Activated gamma-delta T cell (primary cell): ENCODE data around the gene SLC44A3.
"Not testable (repeated sequence)": the region's sequence is repeated elsewhere in the genome, so short reads cannot be mapped to it uniquely, and the experiment has no call there.

Experiments used
- DNase-seq: peaks from one replicate; lab custom pipeline; 2025; lab: John Stamatoyannopoulos, UW

Gene SLC44A3

GRCh38 chr1:94836891-94837290 is 16.7 kb downstream of the SLC44A3 start:
- no peak for DNase-seq

- DNase-seq, result not testable (repeated sequence)
These were observed 20.2 kb downstream of the SLC44A3 start for GRCh38 chr1:94840381-94840780.

GRCh38 chr1:94840808-94841207 is 20.7 kb downstream of the SLC44A3 start:
- DNase-seq, result no peak

- DNase-seq, result no peak
These were observed 23.3 kb downstream of the SLC44A3 start for GRCh38 chr1:94843430-94843829.

DNA sequence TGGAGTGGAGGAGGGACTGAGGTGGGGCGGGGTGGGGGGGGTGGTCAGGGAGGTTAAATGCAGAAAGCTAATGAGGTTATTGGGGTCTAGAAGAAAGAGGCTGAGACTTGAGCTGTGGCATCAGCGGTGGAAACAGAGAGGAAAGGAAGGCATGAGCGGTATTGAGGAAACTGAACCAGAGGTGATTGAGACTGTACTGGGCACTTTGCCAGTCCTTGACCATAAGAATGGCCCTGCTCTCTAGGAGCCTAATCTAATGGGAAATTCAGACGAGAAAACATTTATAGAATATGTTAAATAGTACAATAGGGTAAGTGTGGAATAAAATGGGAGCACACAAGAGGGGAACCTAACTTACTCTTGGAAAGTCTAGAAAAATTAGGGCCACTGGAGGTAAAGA is 23.7 kb downstream of the SLC44A3 start:
- no peak for DNase-seq

DNA sequence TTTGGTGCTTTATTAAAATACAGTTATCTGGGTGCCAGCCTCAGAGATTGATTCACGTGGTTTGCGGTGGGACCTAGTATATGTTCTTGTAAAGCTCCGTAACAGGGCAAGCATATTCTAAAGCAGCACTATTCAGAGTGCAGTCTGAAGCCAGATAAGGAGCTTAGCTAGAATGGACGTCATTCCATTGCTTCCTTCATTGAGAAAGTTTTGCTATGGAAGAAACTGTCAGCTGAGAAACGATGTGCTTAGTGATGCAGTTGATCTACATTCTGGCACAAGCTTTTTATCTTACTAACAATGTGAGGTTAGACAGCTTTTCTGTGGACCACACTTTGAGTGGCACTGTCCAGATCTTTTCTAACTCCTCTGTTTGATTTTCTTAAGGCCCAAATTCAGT is 26.2 kb downstream of the SLC44A3 start:
- DNase-seq, result no peak

DNA sequence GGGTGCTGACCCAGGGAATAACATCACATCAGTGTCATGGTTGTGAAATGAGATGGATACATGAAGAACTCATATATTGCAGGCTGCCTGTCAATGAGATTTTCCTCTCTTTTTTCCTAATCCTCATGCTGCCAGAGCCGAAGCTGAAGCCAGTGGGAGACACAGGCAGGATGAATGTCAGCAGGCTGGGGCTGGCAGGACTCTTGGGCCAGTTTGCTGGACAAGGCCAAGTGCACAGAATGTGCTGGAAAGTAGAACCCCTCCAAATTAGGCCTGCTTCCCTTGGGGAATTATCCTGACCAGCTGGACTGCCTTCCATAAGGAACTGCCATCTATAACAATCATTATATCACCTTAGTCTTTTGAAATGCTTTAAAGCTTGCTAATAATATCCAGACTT is 31.4 kb downstream of the SLC44A3 start:
- DNase-seq, result no peak

DNA sequence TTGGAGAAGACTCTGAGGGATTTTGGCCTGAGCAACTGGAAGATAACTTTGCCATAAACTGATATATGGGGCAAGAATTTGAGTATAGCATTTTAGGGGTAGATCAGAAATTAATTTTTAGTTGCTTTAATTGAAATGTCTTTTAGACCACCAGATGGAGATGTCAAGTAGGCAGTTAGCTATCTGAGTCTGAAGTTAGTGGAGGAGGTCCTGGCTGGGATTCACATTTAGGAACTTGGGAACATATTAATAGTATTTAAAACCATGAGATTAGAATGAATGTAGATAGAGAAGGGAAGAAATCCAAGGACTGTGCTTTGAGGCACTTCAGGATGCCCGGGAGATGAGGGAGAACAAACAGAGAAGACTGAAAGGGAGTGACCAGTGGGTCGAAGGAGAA is 32.6 kb downstream of the SLC44A3 start:
- no peak for DNase-seq

DNA sequence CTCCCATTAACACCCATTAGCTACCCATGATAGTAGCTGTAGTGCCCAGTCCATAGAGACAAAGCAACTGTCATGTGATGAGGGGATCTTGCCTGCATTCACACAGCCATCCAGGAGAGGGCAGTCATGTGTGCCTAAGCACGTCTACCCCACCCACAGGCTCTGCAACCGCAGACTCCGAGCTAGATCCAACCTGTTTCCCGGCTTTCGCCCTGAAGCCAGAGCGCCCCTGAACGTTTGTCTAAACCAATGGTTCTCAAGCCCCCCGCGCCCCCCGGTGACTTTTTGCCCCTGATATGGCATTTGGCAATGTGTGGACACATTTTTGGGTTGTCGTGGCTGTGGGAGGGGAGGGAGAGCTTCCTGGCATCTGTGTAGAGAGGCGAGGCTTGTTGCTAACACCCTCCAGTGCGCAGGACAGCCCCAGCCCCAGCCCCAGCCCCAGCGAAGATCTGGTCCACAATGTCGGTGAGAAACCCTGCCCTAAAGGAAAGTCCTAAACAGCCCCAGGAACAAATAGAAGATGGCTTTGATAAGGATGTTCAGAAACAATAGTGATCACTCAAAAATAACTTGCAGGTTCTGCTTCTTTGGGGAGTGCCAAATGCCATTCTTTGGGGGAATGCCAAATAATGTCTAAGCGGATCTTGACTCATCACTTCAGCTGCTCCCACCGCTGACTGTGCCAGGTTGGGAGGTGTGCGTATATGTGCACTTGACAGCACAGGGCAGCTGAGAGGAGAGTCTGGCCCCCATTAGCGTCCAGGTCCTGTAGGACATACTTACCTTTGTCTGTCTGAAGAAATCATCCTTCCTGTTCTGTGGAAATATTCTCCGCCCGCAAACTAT is 34.5 kb downstream of the SLC44A3 start:
- no peak for DNase-seq

GRCh38 chr1:94855307-94855700 is 35.1 kb downstream of the SLC44A3 start:
- no peak for DNase-seq

DNA sequence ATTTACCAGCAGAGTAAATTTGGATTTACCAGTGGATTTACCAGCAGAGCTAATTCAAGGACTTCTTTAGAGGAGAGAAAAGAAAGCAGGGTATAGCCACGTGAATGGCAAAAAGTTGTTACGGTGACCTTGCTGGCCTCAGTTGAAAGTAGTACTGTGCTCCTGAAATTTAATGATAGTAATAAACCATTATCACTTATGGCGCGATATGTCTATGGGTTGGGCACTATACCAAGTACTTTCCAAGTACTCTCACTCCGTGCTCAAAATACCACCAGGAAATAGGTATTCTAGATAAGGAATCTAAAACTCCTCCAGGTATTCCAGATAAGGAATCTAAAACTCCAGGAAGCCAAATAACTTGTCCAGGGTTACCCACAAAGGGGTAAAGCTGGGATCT is 35.8 kb downstream of the SLC44A3 start:
- DNase-seq, result no peak

DNA sequence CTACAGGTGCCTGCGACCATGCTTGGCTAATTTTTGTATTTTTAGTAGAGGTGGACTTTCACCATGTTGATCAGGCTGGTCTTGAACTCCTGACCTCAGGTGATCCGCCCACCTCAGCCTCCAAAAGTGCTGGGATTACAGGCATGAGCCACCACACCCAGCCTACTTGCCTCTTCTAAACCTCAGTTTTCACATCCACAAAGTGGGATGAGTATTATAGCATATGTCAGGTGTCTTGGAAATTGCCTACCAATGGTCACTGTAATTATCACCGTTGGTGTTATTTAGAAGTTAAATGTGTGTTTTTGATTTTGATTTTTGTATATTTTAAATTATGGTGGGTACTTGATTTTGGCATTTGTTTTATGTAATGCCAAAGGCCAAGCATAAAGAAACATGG is 36.7 kb downstream of the SLC44A3 start:
- DNase-seq, result no peak

- DNase-seq, result no peak
These were observed 38.1 kb downstream of the SLC44A3 start for GRCh38 chr1:94858276-94858675.

DNA sequence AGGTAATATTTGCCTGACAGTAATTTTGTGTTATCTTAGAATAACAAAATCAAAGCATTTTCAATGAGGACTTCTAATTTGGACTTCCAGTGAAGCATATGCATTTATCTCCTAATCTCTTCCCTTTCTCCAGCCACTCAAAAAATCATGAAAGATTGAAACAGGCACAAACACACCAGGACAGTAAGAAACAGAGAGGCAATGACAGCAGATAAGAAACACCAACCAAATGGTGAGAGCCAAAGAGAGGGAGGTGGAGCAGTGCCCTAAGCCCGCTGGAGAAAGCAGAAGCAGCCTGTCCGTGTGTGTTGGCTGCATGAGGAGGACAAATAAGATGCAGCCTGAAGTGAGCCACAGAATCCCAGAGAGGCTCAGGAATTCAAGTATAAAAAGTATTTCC is 39.0 kb downstream of the SLC44A3 start:
- no peak for DNase-seq

- no peak for DNase-seq
These were observed 42.6 kb downstream of the SLC44A3 start for GRCh38 chr1:94862718-94863117.

DNA sequence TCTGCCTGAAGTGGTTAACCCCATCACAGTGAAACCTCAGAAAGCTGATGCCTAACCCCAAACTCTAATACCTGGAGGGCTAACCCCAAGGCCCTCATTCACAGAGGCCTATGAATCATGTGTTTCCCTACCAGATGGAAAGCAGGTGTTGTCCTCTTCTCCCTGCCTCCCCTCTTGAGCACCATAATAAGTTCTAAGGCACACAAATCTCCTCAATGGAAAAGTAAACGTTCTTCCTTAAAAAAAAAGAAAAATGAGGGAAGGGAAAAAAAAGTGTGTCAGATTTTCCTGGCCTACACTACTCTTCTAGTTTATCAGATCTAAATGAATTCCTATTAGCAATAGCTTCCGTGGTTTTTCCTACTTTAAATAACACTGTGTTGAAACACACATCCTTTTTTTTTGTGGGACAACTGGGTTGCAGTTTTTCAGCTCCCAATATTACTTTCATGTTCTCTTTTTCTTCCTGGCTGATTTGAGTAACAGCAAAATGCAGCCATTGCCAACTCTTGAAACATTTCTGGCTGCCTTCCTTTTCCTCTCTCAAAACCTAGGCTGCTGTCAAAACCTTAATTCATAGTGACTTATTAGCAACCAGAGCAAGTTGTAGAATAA is 43.2 kb downstream of the SLC44A3 start:
- no peak for DNase-seq

GRCh38 chr1:94863919-94864318 is 43.8 kb downstream of the SLC44A3 start:
- DNase-seq, result no peak

- no peak for DNase-seq
These were observed 44.7 kb downstream of the SLC44A3 start for GRCh38 chr1:94864821-94865220.

DNA sequence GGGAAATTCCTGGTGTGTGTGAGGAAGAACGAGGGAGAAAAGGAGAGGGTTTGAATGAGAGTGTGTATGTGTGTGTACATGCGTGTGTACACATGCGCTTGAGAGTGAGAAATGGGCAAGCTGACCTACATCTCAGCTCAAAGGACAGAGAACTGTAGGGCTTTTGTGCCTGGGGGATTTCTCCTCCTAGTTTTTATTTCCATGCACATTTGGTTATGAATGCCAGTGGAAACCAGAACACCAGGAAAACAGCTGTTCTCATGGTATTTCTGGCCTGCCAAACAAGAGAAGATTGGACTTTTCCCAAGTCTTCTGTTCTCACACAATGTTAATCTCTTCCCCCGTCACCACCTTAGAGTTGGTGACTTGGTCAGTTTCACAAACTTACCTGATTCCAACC is 45.2 kb downstream of the SLC44A3 start:
- no peak for DNase-seq

DNA sequence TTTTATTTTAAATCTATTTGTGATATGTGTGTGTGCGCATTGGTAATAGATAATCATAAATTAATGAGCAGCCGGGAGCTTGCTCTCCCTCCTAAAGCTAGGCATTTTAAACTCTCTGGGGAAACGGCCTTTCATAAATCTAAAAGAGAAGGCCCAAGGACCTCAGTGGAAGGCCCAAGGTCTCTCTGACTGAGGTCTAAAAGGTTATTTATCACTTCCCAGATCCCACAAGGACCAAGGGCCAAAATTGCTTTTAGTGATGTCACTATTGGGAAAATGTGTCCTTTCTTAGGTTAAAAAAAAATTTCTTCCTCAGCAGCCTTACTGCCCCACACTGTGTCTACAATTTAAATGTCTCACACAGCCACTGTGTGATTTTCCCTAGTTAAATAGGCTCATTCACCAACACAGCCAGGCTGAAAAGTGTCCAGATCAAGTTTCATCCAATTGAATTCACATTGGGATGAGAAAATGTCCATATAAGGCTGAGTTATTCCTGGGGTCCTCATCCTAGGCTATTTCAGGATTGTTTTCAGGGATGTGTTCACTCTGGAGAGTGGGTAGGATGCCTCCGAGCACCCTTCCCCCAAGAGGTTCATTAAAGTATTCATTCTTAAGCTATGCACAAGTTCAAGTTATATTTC is 46.1 kb downstream of the SLC44A3 start:
- no peak for DNase-seq

GRCh38 chr1:94871031-94871430 is 50.9 kb downstream of the SLC44A3 start:
- DNase-seq, result no peak

- no peak for DNase-seq
These were observed 52.8 kb downstream of the SLC44A3 start for GRCh38 chr1:94872771-94873495.
